Activated naive CD8-positive, alpha-beta T cell treated with anti-CD3 and anti-CD28 coated beads, Interleukin-2, amount 50 U/mL, for 16 hours (primary cell): ENCODE results near the gene CDK5RAP1.
"Not testable (repeated sequence)": the region's sequence is repeated elsewhere in the genome, so short reads cannot be mapped to it uniquely, and the experiment has no call there.

Experiments
- DNase-seq: peaks from one replicate; pipeline ENCODE4 v3.0.0-alpha.2; 2020; ENCODE audit warnings: low read depth, low spot score

The CDK5RAP1 gene, protein sequence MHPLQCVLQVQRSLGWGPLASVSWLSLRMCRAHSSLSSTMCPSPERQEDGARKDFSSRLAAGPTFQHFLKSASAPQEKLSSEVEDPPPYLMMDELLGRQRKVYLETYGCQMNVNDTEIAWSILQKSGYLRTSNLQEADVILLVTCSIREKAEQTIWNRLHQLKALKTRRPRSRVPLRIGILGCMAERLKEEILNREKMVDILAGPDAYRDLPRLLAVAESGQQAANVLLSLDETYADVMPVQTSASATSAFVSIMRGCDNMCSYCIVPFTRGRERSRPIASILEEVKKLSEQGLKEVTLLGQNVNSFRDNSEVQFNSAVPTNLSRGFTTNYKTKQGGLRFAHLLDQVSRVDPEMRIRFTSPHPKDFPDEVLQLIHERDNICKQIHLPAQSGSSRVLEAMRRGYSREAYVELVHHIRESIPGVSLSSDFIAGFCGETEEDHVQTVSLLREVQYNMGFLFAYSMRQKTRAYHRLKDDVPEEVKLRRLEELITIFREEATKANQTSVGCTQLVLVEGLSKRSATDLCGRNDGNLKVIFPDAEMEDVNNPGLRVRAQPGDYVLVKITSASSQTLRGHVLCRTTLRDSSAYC

DNA sequence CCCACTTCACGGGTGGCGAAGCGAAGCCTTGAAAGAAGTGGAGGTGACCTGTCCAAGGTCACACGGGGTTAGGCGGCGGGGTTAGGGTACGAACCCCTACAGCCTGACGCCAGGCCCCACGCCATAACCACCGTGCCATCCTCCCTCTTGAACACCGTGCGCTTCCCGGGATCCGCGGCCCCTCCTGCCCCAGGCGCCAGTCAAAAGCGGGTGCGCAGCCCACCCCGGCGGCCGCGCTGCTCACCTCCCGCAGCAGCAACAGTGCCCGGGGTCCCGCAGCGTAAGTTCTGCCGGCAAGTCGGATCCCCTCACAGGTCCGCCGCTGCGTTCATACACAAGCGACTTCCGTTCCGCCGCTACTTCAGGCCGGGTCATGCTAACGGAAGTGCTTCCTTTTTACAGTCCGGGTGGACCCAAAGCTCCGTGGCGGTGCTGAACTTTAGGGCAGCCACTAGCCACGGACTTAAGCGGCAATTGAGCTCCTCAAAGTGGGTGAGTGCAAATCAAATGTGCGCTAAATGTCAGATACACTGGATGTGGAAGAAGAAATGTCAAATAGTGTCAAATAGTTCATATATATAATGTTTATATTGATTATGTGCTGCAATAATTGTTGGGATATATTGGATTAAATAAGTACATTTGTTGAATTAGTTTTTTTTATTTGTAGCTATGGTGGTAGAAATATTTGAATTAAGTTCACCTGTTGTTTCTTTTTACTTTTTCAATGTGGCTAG is at the start of gene CDK5RAP1:
Gene CDK5RAP1 (minus strand): TSS at position 336 of the 737 bp plus-strand sequence. CDS start 4,455 bp downstream, outside the sequence.
- peak; percentile 59 for DNase-seq

DNA sequence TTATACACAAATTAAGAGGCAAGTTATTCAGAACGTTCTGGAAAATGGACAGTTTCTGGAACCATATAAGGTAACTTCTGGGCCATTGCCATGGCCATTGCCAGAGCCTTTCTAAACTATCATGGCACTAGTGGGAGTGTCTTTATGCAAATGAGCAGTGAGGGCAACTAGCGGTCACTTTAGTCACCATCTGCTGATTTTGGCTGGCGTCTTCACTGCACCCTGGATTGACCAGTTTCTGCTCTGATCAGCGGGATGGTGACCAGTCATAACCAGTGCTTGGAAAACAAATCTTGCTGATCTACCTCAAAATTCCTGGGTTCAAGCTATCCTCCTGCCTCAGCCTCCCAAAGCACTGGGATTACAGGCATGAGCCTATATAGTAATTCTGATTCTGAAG is 49.5 kb upstream of the CDK5RAP1 start:
- no peak for DNase-seq

DNA sequence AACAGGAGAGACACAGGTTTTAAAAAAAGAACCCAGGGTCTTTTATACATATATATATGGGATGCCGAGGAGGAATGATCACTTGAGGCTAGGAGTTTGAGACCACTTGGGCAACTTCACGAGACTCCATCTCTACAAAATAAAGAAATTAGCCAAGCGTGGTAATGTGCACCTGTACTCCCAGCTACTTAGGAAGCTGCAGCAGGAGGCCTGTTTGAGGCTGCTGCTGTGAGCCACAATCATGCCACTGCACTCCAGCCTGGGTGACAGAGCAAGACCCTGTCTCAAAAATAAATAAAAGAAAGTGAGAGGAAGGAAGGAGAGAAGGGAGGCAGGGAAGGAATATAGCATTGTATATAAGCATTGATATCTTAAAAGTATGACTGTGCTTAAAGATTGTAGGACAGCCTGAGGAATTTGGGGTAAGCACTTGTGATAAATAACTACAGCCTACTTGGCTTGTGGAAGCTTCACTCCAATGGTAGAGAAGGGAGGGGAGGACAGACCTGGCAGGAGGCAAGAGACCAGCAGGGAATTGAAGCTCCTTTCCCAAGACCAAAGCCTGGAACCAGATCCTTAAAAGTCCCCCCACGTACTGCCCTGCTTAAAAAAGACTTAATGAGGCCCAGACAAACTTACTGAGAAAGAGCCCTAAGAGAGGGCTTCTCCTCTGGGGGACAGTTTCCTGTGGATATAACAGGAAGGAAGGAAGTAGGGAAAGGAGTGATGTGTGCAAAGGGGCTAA is 44.7 kb upstream of the CDK5RAP1 start:
- DNase-seq = no peak

DNA sequence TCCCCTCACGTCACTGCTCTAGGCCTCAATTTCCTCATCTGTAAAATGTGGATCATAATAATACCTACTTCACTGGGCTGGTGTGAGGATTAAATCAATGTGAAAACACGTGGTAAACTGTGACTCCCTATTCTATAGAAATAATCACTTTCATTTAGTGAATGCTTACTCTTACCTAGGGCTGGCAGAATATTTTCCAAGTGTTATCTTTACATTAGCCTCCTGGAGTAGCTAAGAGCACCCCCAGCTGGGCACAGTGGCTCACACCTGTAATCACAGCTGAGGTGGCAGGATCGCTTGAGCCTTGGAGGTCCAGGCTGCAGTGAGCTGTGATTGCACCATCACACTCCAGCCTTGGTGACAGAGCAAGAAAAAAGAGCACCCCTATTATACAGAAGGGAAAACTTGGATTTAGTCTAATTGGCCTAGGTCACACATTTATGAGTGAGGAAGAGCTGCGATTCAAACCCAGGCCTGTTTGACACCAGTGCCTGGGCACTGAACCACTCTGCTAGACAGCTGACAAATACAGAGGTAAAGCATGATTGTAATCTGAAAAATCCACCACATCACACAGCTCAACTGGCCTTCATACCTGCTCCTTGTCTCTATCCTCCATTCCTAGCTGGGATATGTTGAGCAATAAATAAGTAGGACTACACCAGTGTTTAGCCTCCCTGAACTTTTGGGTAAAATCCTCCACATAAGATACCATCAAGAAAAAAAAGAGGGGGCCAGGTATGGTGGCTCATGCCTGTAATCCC is 43.7 kb upstream of the CDK5RAP1 start:
- no peak for DNase-seq

DNA sequence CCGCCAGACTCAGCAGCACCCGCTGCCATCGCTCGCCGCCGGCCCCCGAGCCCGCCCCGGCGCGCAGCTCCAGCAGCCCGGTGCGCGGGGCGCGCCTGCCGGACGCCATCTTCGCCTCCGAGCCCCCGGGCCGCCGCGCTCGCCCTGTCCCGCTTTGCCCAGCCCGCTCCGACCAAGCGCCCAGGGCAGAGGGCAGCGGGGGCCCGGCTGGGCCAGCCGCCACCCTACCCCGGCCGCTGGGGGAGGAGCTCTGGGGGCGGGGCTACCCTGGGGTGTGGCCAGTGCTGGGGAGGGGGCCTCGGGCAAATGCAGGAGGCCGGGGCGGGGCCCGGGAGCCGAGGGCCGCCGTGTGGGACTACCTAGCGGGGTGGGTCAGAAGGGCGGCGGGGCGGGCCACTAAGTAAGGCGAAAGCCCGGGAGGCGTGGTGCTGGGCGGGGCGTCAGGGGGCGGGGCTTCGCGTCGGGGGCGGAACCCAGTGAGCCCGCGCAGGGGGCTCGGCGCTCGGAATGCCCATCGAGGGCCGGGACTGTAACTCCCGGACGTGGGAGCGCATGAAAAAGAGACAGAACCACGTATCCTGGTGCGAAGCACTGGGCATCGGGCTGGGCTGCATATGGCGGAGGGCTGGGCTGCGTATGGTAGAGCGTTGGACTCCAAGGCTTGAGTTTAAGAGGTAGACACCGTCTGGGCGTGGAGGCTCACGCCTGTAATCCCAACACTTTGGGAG is 42.4 kb upstream of the CDK5RAP1 start, which contains the start of gene SNTA1:
Gene SNTA1 (minus strand): TSS at position 252 of the 728 bp plus-strand sequence. CDS start 143 bp downstream, at position 109.
- peak; percentile 69 for DNase-seq

DNA sequence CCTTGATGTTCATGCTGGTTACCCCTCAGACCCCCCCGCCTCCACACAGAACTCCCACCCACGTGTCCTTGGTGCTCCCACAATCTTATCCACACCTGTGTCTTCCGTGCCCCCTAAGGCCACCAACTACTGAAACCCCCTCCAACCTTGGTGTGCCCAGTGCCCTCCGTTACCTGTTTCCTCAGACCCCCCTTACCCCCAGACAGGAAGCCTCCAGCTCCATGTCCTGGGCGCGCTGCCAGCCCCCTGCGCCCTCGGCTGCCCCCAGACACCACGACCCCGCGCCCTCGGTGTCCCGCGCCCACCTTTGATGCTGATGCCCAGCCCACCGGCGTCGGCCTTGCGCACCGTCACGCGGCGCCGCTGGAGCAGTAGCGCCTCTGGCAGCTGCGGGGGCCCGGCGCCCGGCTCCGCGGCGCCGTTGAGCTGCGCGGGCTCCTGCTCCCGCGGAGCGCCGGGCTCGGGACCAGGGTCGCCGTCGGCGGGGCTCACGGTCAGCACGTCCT is 41.7 kb upstream of the CDK5RAP1 start:
- no peak for DNase-seq

DNA sequence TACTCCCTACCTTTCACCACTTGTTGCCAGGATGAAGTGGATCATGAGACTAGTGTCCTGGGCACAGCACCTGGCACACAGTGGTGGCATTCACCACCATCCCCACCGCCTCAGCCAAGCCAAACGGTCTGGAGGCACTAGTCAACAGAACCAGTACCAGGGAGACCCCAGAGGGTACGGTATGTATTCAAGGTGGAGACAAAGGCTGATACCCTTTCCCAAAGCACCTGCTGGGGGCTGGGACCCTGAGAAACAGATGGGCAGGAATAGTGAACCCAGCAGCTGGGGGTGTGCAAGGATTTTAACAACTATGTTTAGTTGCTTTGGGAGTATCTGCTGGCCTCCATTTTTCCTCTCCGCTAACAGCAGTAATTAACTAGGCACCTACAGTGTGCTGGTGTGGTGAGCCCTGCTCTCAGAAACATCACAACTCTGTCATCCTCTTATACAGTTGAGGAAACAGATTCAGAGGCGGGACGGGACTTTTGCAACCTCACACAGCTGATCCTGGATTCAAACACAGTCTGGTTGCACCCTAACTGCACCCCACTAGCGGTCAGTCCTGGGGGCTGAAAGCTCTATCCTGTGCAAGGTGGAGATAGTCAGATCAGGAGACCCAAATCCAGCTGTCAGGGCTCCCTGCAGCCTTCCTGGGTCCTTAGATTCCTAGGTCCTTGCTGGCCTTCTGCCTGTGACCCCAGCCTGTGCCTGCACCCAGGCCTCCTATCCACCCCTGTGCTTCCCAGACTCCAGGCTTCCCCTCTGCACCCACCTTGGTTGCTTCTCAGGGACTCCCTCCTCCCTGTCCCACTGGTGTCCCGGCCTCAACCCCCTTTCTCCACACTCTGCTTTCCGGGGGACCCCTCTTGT is 41.1 kb upstream of the CDK5RAP1 start:
- no peak for DNase-seq

DNA sequence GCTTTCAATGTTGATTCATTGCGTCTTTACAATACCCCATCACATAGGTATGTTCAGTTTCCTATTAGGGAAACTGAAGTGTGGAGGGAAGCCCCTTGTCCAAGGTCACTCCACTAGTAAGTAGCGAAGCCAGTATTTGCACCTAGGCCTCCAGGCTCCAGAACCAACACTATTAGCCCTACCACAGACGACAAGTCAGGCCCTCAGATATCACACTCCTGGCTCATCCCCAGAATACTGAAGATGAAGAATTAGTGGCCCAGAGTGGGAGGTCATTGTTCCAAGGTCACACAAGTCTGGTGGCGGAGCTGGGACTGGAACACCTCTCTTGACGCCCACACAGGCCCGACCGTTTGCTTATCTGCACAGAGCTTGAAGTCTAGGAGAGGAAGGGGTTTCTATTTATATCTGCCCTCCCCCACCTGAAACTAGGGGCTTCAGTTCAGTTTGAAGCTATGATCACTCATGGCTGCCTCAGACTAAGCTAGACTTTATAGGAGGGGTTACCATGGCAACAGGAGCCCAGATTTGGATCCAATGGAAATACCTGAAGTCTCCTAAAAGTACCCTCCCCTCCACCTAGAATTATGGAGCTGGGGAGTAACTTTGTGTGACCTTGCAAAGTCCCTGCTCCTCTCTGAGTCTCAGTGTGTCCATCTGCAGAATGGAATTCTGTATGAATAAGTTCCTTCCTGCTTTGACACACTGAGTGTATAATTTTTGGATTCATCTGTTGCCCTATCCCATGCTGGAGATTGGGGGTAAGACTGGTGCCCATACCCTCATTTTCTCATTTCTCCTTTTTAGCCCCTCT is 40.0 kb upstream of the CDK5RAP1 start:
- DNase-seq = no peak

DNA sequence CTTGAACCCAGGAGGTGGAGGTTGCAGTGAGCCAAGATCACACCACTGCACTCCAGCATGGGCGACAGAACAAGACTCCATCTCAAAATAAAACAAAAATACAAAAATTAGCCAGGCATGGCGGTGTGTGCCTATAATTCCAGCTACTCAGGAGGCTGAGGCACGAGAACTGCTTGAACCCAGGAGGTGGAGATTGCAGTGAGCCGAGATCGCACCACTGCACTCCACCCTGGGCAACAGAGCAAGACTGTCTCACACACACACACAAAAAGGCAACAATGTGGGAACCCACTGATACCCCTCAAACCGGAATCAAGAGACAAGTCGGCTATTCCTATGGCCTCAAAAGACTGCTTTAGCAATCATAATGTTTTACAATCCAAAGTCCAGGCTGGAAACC is 39.2 kb upstream of the CDK5RAP1 start:
- not testable (repeated sequence) for DNase-seq

DNA sequence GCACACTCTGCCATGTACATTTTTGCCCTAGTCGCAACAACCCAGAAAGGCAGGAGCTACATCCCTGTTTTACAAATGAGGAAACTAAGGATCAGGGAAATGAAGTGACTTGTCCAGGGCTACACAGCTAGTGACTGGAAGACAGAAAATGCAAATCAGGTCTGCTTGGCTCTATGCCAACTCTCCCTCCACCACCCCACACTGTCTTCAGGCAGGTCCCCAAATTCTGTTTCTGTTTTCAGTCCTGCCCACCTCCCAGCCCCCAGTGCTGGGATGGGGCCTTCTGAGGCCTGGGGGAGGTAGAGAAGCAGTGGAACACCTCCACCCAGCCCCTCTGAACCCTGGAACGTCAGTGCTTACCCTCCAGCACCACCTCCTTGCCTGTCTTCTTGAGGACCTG is 37.2 kb upstream of the CDK5RAP1 start:
- DNase-seq = no peak

DNA sequence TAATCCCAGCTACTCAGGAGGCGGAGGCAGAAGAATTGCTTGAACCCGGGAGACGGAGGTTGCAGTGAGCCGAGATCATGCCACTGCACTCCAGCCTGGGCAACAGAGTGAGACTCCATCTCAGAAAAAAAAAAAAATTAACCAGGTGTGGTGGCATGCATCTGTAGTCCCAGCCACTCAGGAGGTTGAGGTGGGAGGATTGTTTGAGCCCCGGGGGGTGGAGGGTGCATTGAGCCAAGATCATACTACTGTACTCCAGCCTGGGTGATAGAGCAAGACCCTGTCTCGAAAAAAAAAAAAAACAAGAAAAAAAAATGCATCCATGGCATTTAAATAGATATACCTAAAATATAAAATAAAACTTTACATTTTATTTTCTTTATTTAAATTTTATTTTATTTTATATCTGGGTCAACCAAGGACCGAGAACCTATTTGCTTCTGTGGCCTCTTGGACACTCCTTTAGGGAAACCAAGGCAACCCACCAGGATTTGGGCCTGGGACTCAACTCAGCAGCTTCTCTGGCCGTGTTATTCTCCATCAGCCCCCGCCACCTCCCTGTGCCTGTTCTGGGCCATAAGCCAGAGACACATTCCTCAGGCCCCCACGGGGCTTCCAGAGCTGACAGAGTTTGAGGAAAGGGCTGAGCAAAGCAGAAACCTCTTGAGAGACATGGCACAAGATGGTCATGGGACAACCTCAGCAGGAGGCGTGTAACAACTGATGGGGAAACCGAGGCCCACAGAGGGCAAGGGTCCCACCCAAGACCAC is 36.0 kb upstream of the CDK5RAP1 start:
- DNase-seq = no peak

DNA sequence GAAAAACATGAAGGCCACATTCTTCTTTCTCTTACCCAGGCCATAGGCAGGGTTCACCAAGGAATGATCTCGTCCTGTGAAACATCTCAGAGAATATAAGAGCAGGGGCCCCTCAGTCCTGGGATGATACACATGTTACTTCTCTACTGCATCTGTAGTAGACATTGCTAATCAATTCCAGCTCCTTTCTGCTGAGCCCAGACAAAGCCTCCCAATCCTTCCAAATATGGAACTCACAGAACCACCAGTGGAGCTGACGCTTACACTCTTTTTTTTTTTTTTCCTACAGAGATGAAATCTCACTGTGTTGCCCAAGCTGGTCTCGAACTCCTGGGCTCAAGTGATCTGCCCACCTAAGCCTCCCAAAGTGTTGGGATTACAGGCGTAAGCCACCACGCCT is 33.1 kb upstream of the CDK5RAP1 start:
- no peak for DNase-seq

DNA sequence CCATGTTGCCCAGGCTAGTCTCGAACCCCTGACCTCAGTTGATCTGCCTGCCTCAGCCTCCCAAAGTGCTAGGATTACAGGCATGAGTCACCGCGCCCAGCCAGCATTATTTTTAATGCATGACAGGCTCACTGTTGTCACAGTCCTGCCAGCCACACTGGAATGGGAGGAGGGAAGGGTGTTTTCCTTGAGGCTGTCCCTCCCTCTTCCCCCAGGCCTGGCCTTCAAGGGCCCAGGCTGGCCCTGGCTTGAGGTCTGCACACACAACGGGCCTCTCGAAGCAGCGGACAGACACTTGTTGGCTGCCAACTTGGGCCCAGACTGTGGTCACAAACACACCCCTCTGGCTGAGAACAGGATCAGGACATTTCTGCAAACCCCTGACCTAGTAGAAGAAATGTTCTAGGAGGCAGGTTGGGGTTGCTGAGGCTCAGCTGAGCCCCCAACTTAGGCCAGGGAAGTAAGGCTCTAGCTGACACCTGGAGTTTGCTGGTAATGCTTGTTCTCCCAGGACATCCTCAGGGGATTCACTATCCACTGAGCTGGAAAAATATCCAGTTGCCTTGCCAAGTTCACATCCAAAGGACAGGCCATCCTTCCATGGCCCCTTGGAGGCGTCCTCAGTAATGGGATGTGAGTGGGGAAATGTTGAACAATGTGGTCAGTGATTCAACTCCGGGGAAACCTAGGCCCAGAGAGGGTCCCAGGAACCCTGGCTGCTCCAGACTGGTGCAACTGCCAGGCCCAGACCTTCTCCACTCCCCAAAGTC is 32.3 kb upstream of the CDK5RAP1 start:
- no peak for DNase-seq

DNA sequence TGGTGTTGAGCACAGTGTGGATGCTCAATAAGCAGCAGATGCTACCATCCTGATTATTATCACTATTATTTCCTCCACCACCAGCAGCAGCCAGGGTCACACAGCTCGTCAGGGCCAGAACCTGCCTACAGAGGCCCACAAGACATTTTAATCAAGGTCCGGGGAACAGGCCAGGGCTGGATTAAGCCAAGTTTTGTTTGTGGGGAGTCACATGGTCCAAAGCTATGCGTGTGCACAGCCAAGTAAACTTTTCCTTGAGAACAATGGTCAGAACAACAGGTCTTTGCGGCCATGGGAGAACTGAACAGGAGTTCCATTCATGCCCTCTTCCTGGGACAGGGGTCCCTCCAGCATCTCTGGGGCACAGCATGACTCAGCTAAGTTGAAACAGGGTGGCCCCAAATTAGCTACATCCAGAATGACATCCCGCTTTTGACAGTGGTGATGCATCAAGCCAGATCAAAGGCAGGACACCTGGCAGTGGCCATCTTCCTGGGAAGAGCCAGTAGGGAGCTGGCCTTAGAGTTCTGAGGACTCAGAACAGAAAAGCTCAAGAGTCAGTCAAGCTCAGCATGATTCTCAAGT is 30.6 kb upstream of the CDK5RAP1 start:
- DNase-seq = no peak

DNA sequence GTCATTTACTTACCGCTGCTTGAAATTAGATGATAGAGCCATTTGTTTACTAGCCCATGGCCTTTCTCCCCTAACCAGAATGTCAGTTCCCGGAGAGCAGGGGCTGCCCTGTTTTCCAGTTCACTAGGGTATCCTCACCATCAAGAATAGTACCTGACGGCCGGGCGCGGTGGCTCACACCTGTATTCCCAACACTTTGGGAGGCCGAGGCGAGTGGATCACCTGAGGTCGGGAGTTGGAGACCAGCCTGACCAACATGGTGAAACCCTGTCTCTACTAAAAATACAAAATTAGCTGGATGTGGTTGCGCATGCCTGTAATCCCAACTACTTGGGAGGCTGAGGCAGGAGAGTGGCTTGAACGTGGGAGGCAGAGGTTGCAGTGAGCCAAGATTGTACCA is 22.6 kb upstream of the CDK5RAP1 start:
- DNase-seq = not testable (repeated sequence)

DNA sequence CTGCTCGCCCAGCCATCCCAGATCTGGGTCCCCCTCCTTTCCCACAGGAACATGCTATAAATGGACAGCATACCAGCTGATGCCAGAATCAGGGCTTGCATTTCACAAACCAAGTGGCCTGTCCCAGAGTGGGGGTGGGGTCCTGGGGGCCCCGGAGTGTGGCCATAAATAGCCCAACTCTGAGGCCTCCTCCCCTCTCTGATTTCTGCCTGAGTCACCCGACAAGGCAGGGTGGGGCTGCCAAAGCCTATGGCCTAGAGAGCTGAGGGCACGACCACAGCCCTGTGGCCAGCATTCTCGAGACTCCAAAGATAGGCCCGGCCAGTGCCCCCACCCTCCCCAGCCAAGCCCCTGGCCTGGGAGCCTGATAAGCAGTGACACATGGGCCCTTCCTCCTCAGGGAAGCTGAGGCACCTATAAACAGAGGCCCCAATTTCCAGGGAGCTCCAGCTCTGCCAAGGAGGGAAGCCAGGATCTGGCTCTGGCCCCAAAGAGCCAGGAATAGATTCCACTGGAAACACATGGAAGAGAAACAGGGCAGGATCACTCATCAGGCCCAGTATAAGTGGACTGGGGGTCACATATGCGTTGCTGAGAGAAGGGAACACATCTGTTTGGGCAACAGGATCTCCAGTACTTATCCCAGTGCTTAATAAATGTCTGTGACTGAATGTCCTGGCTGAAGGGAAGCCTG is 22.0 kb upstream of the CDK5RAP1 start:
- no peak for DNase-seq
